Adrenal gland (tissue), 12 donors: ENCODE data around the gene PCSK4. TPM values are rescaled to one million over a fixed set of nuclear protein-coding genes. Genes with fewer than 3 reads are reported as not detected.

Source experiments
- DNase-seq, 7 donors: peaks; one replicate each; pipeline ENCODE4 v3.0.0-alpha.2; 2019 to 2020
- H3K27ac ChIP-seq, 5 donors: fragments of 200-600 bp; sonication (generic) in 4 of 5; 1 replicate in 3 of 5; 2 replicates in 2 of 5; pipeline versions ENCODE4 v1.5.1 to v1.8.0; 2016 to 2020; ENCODE audit warnings: mild to moderate bottlenecking in 1 of 5
- H3K27me3 ChIP-seq: fragments of 200-600 bp; 2 replicates; pipeline ENCODE4 v1.8.0; 2021
- H3K36me3 ChIP-seq, 2 donors: fragments of 200-600 bp; replicated peaks in 1 of 2; 1 replicate in 1 of 2; 2 replicates in 1 of 2; pipeline versions ENCODE4 v1.5.1 to v1.8.0; 2018 to 2022
- H3K4me1 ChIP-seq, 2 donors: fragments of 200-600 bp; replicated peaks in 1 of 2; 1 replicate in 1 of 2; 2 replicates in 1 of 2; pipeline versions ENCODE4 v1.5.1 to v1.8.0; 2018 to 2021
- H3K4me3 ChIP-seq, 4 donors: fragments of 200-600 bp; sonication (generic) in 3 of 4; one replicate each; pipeline ENCODE4 v1.5.1; 2016 to 2018
- H3K9me3 ChIP-seq, 3 donors: fragments of 200-600 bp; sonication (generic) in 1 of 3; replicated peaks in 1 of 3; 1 replicate in 2 of 3; 2 replicates in 1 of 3; pipeline versions ENCODE4 v1.5.1 to v1.8.0; 2016 to 2021
- CTCF ChIP-seq, 6 experiments: fragments of 450-650 bp in 4 of 6; fragments of 200-600 bp in 2 of 6; sonication (generic) in 1 of 6; IDR thresholded peaks; 1 replicate in 5 of 6; 2 replicates in 1 of 6; pipeline versions ENCODE4 v1.5.1 to v1.8.0; 2016 to 2021; ENCODE audit warnings: antibody characterized with exemption in 6 of 6, mild to moderate bottlenecking in 2 of 6, moderate library complexity in 1 of 6
- POLR2A ChIP-seq, 2 donors: fragments of 450-650 bp; IDR thresholded peaks; one replicate each; pipeline ENCODE4 v1.6.1; 2017; ENCODE audit warnings: antibody characterized with exemption in 2 of 2, mild to moderate bottlenecking in 2 of 2, moderate library complexity in 1 of 2
- WGBS, 4 donors: extraction: QIAGEN DNeasy Blood & Tissue Kit in 2 of 4; methylation state at CpG; one replicate each; pipeline versions ENCODE4 v1.1.5 to v1.1.7; 2013 to 2017; 5-methylcytosine and 5-hydroxymethylcytosine counted together
- intact Hi-C, 2 donors: fragments of 100-400 bp; cut with DNase I; formaldehyde crosslinking; loops; one replicate each; pipeline versions ENCODE4 v1.14.1 to v1.15.0; 2022 to 2023
- polyA plus RNA-seq, 3 donors: library from polyadenylated mRNA; stranded (reverse); fragments of 200-250 nt in 2 of 3; fragments of 350-450 nt in 1 of 3; fragmentation: Illumina TruSeq in 1 of 3; extraction: RNeasy Lipid Tissue Mini Kit (QIAGEN cat#74804) in 1 of 3; gene quantifications; one replicate each; pipeline ENCODE4 v1.2.3, GENCODE V29; 2013 to 2014
- total RNA-seq, 9 donors: library from RNA; depleted of rRNA in 4 of 9; stranded (reverse); fragments of >200 nt in 4 of 9; fragments of 120-200 nt in 1 of 9; fragmentation: NEBNext Ultra II Directional in 1 of 9; extraction: Animal tissue kit (Norgen Biotek cat#: 25700) in 1 of 9; gene quantifications; one replicate each; pipeline versions ENCODE4 v1.1.0 to v1.2.4, GENCODE V29; 2013 to 2023
- donor health status: healthy with polysubstance abuse.
- donor health status: Bipolar disorder and iron deficiency.
- donor health status: DM: yes; HTN: yes; CAD: no.
- donor health status: DM: no; HTN: no; CAD: no.
- donor health status: DM: no; HTN: no; CAD: no.
- donor health status: DM: yes; HTN: yes; CAD: no.

Gene PCSK4
- total and polyA plus RNA-seq, 12 donors, result 1.2 to 29.7 (median 4.8) TPM

- Histone ChIP-seq H3K27ac (peak overlapping the region; percentile 51 to 95 (median 79)), H3K36me3 (no peaks in the 10 kb centered on the region), H3K27me3 (no peaks in the 10 kb centered on the region), H3K4me1 (peaks cover 0 to 3% of the 10 kb centered on the region in 2 donors), H3K9me3 (no peaks in the 10 kb centered on the region), H3K4me3 (peak overlapping the region in 2 of 4 donors; percentile 16 to 45)
- no peak for TF ChIP-seq CTCF (IDR thresholded peaks at IDR 0.05)
- no peak for TF ChIP-seq POLR2A (IDR thresholded peaks at IDR 0.05)
- intact Hi-C loops, result no loop called here
- peak; percentile 93 to 98 (median 97) for DNase-seq
- 0 to 10% (median 2%) methylated on average over 3 to 45 of the region's 46 CpGs for WGBS, 4 donors
Measured at GRCh38 chr19:1507763-1508506, 17.8 kb upstream of the PCSK4 start.

- Histone ChIP-seq H3K27me3 (no peaks in the 10 kb centered on the region), H3K4me3 (peak overlapping the region in 1 of 4 donors; percentile 8), H3K36me3 (no peaks in the 10 kb centered on the region), H3K27ac (peak overlapping the region in 2 of 5 donors; percentile 92 to 95), H3K4me1 (peaks cover 0 to 3% of the 10 kb centered on the region in 2 donors), H3K9me3 (no peaks in the 10 kb centered on the region)
- DNase-seq, result peak in 2 of 7 donors; percentile 26 to 29
- no peak for TF ChIP-seq CTCF (IDR thresholded peaks at IDR 0.05)
- no peak for TF ChIP-seq POLR2A (IDR thresholded peaks at IDR 0.05)
- WGBS, 4 donors, result 57 to 67% (median 58%) methylated on average over 13 to 23 of the region's 23 CpGs
- intact Hi-C loops, result no loop called here
Measured at GRCh38 chr19:1507192-1507660, 17.1 kb upstream of the PCSK4 start.

- Histone ChIP-seq H3K4me3 (no peak overlapping the region), H3K27me3 (no peaks in the 10 kb centered on the region), H3K9me3 (no peaks in the 10 kb centered on the region), H3K27ac (no peak overlapping the region), H3K36me3 (no peaks in the 10 kb centered on the region), H3K4me1 (peaks cover 0 to 3% of the 10 kb centered on the region in 2 donors)
- TF ChIP-seq CTCF (IDR thresholded peaks at IDR 0.05) (no peak), POLR2A (IDR thresholded peaks at IDR 0.05) (no peak)
- intact Hi-C loops, result no loop called here
- WGBS, 4 donors, result 84 to 92% (median 90%) methylated on average over 25 to 45 of the region's 45 CpGs
- DNase-seq, result no peak
Measured at GRCh38 chr19:1505991-1506881, 16.1 kb upstream of the PCSK4 start.

- intact Hi-C loops, result no loop called here
- H3K36me3 ChIP-seq, result no peaks in the 10 kb centered on the region
- no peak for TF ChIP-seq CTCF (IDR thresholded peaks at IDR 0.05)
- TF ChIP-seq POLR2A (IDR thresholded peaks at IDR 0.05), result no peak
- H3K4me1 ChIP-seq, result peaks cover 0 to 3% of the 10 kb centered on the region in 2 donors
- no peak overlapping the region for H3K27ac ChIP-seq
- no peaks in the 10 kb centered on the region for H3K9me3 ChIP-seq
- WGBS, 4 donors, result 78 to 81% (median 80%) methylated on average over 8 of the region's 8 CpGs
- no peaks in the 10 kb centered on the region for H3K27me3 ChIP-seq
- no peak overlapping the region for H3K4me3 ChIP-seq
- no peak for DNase-seq
Measured at GRCh38 chr19:1505012-1505411, 14.9 kb upstream of the PCSK4 start.
